HCT116 (cell line): ENCODE data around the gene ZDHHC14. TPM values are rescaled to one million over a fixed set of nuclear protein-coding genes. Genes with fewer than 3 reads are reported as not detected.

Experiments used
- ATAC-seq: fragments of 200-7000 bp; cut with Tn5 transposase; 2 replicates; pipeline ENCODE4 v1.9.1; 2020; ENCODE audit warnings: mild to moderate bottlenecking, moderate library complexity
- BruUV-seq: library from RNA; stranded (reverse); fragments of 400-500 nt; replicated peaks from 2 replicates; lab custom pipeline; 2021; lab: Mats Ljungman, UMichigan
- CTCF ChIA-PET: fragments of 300-600 bp; sonication (Branson Sonifier 250); formaldehyde crosslinking; loops from one replicate; lab custom pipeline; 2021; ENCODE audit warnings: antibody characterized with exemption; lab: Charles Lee
- POLR2A ChIA-PET: fragments of 300-600, 350-600 bp; sonication (Branson Sonifier 250); formaldehyde crosslinking; loops from one replicate; lab custom pipeline; 2021; ENCODE audit warnings: antibody characterized with exemption; lab: Charles Lee
- RAD21 ChIA-PET, 2 experiments: fragments of 300-600 bp; sonication (Branson Sonifier 250); formaldehyde crosslinking; loops; one replicate each; lab custom pipeline; 2023; ENCODE audit warnings: low total read pairs in 2 of 2; ENCODE audit not compliant: uncharacterized antibody in 2 of 2, unreplicated experiment in 2 of 2, low non-redundant PET in 1 of 2; lab: Charles Lee
- DNase-seq: peaks from one replicate; pipeline ENCODE4 v3.0.0-alpha.2; 2010; ENCODE audit warnings: low read depth, low spot score
- H2AFZ ChIP-seq: fragments of 200-600 bp; shearing (Covaris generic), sonication (generic); 2 replicates; pipeline ENCODE4 v1.6.1; 2017; ENCODE audit warnings: low read depth, mixed run types, mixed read lengths, antibody characterized with exemption, low read length; ENCODE audit not compliant: poor library complexity, severe bottlenecking
- H3K27ac ChIP-seq: 2 replicates; pipeline ENCODE4 v1.5.1; 2012; ENCODE audit warnings: low read depth, low read length
- H3K27me3 ChIP-seq: fragments of 200-600 bp; sonication (generic); 2 replicates; pipeline ENCODE4 v1.6.1; 2016; ENCODE audit warnings: mixed run types, low read length, mixed read lengths; ENCODE audit not compliant: insufficient read depth
- H3K36me3 ChIP-seq, 2 experiments: fragments of 200-500 bp in 1 of 2; fragments of 200-600 bp in 1 of 2; sonication (Bioruptor generic) in 1 of 2; sonication (generic) in 1 of 2; 2 replicates each; pipeline versions ENCODE4 v1.5.1 to v1.6.1; 2014 to 2016; ENCODE audit warnings: low read length in 2 of 2, inconsistent platforms in 1 of 2, mixed read lengths in 1 of 2, mixed run types in 1 of 2; ENCODE audit not compliant: insufficient read depth in 2 of 2, control insufficient read depth in 1 of 2
- H3K4me1 ChIP-seq, 2 experiments: fragments of 200-600 bp in 1 of 2; sonication (generic) in 1 of 2; 2 replicates each; pipeline versions ENCODE4 v1.5.1 to v1.6.1; 2012 to 2017; ENCODE audit warnings: low read length in 2 of 2, inconsistent platforms in 1 of 2, mild to moderate bottlenecking in 1 of 2, mixed read lengths in 1 of 2, mixed run types in 1 of 2, moderate library complexity in 1 of 2; ENCODE audit not compliant: insufficient read depth in 2 of 2, control insufficient read depth in 1 of 2
- H3K4me2 ChIP-seq: fragments of 200-600 bp; sonication (generic); 2 replicates; pipeline ENCODE4 v1.6.1; 2017; ENCODE audit warnings: mixed run types, low read length, mixed read lengths
- H3K4me3 ChIP-seq, 2 experiments: fragments of 200-600 bp in 1 of 2; sonication (generic) in 1 of 2; replicated peaks in 1 of 2; 2 replicates each; pipeline ENCODE4 v1.5.1; 2011 to 2016; ENCODE audit warnings: low read length in 2 of 2, control low read depth in 1 of 2, low read depth in 1 of 2, mild to moderate bottlenecking in 1 of 2, mixed read lengths in 1 of 2, mixed run types in 1 of 2
- H3K79me2 ChIP-seq: fragments of 200-600 bp; sonication (generic); 2 replicates; pipeline ENCODE4 v1.6.1; 2017; ENCODE audit warnings: mild to moderate bottlenecking, mixed run types, low read length, moderate library complexity, mixed read lengths; ENCODE audit not compliant: insufficient read depth
- H3K9ac ChIP-seq: fragments of 200-600 bp; sonication (generic); 2 replicates; pipeline ENCODE4 v1.6.1; 2016; ENCODE audit warnings: low read length, mixed read lengths
- H3K9me2 ChIP-seq: fragments of 200-600 bp; sonication (generic), shearing (Covaris generic); 2 replicates; pipeline ENCODE4 v1.6.1; 2017; ENCODE audit warnings: mixed run types, mild to moderate bottlenecking, moderate library complexity; ENCODE audit not compliant: insufficient read depth
- H3K9me3 ChIP-seq, 2 experiments: fragments of 200-500 bp in 1 of 2; fragments of 200-600 bp in 1 of 2; sonication (Bioruptor generic) in 1 of 2; sonication (generic) in 1 of 2; 2 replicates each; pipeline ENCODE4 v1.6.1; 2014 to 2017; ENCODE audit warnings: low read length in 2 of 2, mixed read lengths in 2 of 2, inconsistent platforms in 1 of 2, low read depth in 1 of 2, mild to moderate bottlenecking in 1 of 2, mixed run types in 1 of 2, moderate library complexity in 1 of 2; ENCODE audit not compliant: control insufficient read depth in 1 of 2, insufficient read depth in 1 of 2
- H4K20me1 ChIP-seq: fragments of 200-600 bp; sonication (generic), shearing (Covaris generic); 2 replicates; pipeline ENCODE4 v1.6.1; 2017; ENCODE audit warnings: mixed run types, mild to moderate bottlenecking, moderate library complexity; ENCODE audit not compliant: insufficient read depth
- CBX3 ChIP-seq: IDR thresholded peaks from 2 replicates; pipeline ENCODE4 v1.6.1; 2012; ENCODE audit warnings: low read depth
- ELF1 ChIP-seq: IDR thresholded peaks from 2 replicates; pipeline ENCODE4 v1.6.1; 2012; ENCODE audit warnings: low read depth, borderline replicate concordance
- EZH2phosphoT487 ChIP-seq: fragments of 200-600 bp; IDR thresholded peaks from 2 replicates; pipeline ENCODE4 v1.6.1; 2018; ENCODE audit warnings: antibody characterized with exemption, borderline replicate concordance
- FOSL1 ChIP-seq: IDR thresholded peaks from 2 replicates; pipeline ENCODE4 v1.6.1; 2012; ENCODE audit warnings: low read depth
- JUND ChIP-seq: IDR thresholded peaks from 2 replicates; pipeline ENCODE4 v1.6.1; 2012
- MAX ChIP-seq: IDR thresholded peaks from 2 replicates; pipeline ENCODE4 v1.6.1; 2012
- POLR2AphosphoS5 ChIP-seq: IDR thresholded peaks from 2 replicates; pipeline ENCODE4 v1.6.1; 2011; ENCODE audit warnings: mild to moderate bottlenecking, low read depth, low read length, moderate library complexity
- REST ChIP-seq: IDR thresholded peaks from 2 replicates; pipeline ENCODE4 v1.6.1; 2012; ENCODE audit warnings: low read depth
- SIN3A ChIP-seq: IDR thresholded peaks from 2 replicates; pipeline ENCODE4 v1.6.1; 2012; ENCODE audit warnings: low read depth
- SP1 ChIP-seq: IDR thresholded peaks from 2 replicates; pipeline ENCODE4 v1.6.1; 2012; ENCODE audit warnings: low read depth
- SRF ChIP-seq: IDR thresholded peaks from 2 replicates; pipeline ENCODE4 v1.6.1; 2012; ENCODE audit warnings: low read depth
- YY1 ChIP-seq: IDR thresholded peaks from 2 replicates; pipeline ENCODE4 v1.6.1; 2011; ENCODE audit warnings: low read length, low read depth, moderate library complexity, mild to moderate bottlenecking; ENCODE audit not compliant: insufficient replicate concordance; ENCODE audit errors: extremely low read depth
- ZBTB33 ChIP-seq: IDR thresholded peaks from 2 replicates; pipeline ENCODE4 v1.6.1; 2011; ENCODE audit warnings: mild to moderate bottlenecking, low read length, moderate library complexity; ENCODE audit not compliant: insufficient replicate concordance; ENCODE audit errors: extremely low read depth
- ZFX ChIP-seq: fragments of 450-650 bp; IDR thresholded peaks from 2 replicates; pipeline ENCODE4 v1.6.1; 2017
- intact Hi-C: fragments of 100-400 bp; cut with micrococcal nuclease; formaldehyde crosslinking; loops from 2 replicates; pipeline ENCODE4 v1.10.0; 2022
- total RNA-seq: library from RNA; stranded (reverse); gene quantifications from one replicate; pipeline ENCODE4 v1.2.1, GENCODE V29; 2021; ENCODE audit not compliant: unreplicated experiment

ZDHHC14 gene
- total RNA-seq, 1 experiment from 2014 or later, result 5.3 TPM

DNA sequence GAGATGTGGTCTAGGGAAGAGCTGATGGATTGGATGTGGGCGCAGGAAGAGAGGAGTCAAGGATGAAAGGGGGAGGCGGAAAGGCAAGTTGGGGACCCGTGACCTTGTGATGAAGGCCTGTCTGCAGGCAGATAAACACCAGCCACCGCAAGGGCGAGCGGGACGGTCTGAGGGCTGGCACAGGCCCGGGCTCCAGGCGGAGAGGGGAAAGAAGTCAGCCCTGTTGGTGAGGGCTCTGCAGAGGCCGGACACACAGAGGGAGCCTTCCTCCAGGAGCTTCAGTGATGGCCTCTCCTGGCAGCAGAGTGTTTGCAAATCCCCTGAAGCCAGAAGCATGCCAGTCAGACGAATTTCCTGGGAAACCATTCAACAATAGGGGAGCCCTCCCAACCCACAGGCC, 112.2 kb downstream of the ZDHHC14 start:
- Histone ChIP-seq H3K27ac (no peak overlapping the region), H3K9me2 (no peaks in the 10 kb centered on the region), H2AFZ (no peak overlapping the region), H3K79me2 (no peaks in the 10 kb centered on the region), H3K9ac (no peak overlapping the region), H3K36me3 (no peaks in the 10 kb centered on the region), H3K9me3 (no peaks in the 10 kb centered on the region), H4K20me1 (no peaks in the 10 kb centered on the region), H3K4me2 (no peak overlapping the region), H3K27me3 (no peaks in the 10 kb centered on the region), H3K4me3 (no peak overlapping the region), H3K4me1 (no peaks in the 10 kb centered on the region)
- no peak for ATAC-seq
- BruUV-seq, result no TSS peak
- ChIA-PET RAD21 (no interaction called here), POLR2A (no interaction called here), CTCF (no interaction called here)
- DNase-seq, result no peak
- intact Hi-C loops, result no loop called here
- TF ChIP-seq POLR2AphosphoS5 (no peak), CBX3 (no peak), FOSL1 (no peak), REST (no peak), YY1 (no peak), SIN3A (no peak), SRF (no peak), EZH2phosphoT487 (no peak), MAX (no peak), SP1 (no peak), ELF1 (no peak), ZFX (no peak), JUND (no peak), ZBTB33 (no peak)
